Stomach (tissue), 4 donors: ENCODE results near the gene SLA2.

Experiments
- EP300 ChIP-seq: sonication (generic); formaldehyde crosslinking; IDR thresholded peaks from one replicate; pipeline ENCODE4 v1.6.1; 2017; ENCODE audit warnings: antibody characterized with exemption
- POLR2A ChIP-seq, 4 donors: fragments of 450-650 bp; IDR thresholded peaks; one replicate each; pipeline ENCODE4 v1.6.1; 2016; ENCODE audit warnings: antibody characterized with exemption in 4 of 4, control low read depth in 2 of 4, mild to moderate bottlenecking in 1 of 4, moderate library complexity in 1 of 4
- POLR2AphosphoS5 ChIP-seq, 3 donors: sonication (generic); formaldehyde crosslinking; IDR thresholded peaks; one replicate each; pipeline ENCODE4 v1.6.1; 2016; ENCODE audit warnings: antibody characterized with exemption in 3 of 3
- TF ChIP-seq, protein P1 (sequence below), 7 experiments: fragments of 450-650 bp in 4 of 7; fragments of 200-600 bp in 3 of 7; sonication (generic) in 3 of 7; IDR thresholded peaks; one replicate each; pipeline ENCODE4 v1.5.1; 2016 to 2019; ENCODE audit warnings: antibody characterized with exemption in 7 of 7, control low read depth in 2 of 7, mild to moderate bottlenecking in 1 of 7

DNA sequence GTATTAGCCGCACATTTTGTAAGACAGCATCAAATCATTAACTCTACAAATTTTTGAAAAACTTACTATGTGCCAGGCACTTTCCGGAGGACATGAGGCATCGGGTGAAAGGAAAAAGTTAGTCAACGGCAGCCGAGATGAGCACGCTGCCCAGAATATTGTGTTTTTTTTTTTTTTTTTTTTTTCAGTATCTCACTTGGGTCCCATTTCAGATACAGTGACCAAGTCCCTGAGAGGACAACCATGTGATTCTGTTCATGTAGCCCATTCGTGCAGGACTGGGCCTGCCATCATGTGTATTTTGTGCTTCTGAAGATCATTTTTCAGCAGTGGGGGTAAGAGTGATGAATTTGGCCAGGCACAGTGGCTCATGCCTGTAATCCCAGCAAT, 1.3 kb downstream of the SLA2 start:
- TF ChIP-seq EP300 = no peak
- TF ChIP-seq, protein P1, sequence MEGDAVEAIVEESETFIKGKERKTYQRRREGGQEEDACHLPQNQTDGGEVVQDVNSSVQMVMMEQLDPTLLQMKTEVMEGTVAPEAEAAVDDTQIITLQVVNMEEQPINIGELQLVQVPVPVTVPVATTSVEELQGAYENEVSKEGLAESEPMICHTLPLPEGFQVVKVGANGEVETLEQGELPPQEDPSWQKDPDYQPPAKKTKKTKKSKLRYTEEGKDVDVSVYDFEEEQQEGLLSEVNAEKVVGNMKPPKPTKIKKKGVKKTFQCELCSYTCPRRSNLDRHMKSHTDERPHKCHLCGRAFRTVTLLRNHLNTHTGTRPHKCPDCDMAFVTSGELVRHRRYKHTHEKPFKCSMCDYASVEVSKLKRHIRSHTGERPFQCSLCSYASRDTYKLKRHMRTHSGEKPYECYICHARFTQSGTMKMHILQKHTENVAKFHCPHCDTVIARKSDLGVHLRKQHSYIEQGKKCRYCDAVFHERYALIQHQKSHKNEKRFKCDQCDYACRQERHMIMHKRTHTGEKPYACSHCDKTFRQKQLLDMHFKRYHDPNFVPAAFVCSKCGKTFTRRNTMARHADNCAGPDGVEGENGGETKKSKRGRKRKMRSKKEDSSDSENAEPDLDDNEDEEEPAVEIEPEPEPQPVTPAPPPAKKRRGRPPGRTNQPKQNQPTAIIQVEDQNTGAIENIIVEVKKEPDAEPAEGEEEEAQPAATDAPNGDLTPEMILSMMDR (IDR thresholded peaks at IDR 0.05) = no peak
- TF ChIP-seq POLR2AphosphoS5 (IDR thresholded peaks at IDR 0.05) = no peak
- TF ChIP-seq POLR2A (IDR thresholded peaks at IDR 0.05) = no peak
